ENCODE results near the gene TOMT.
"Not testable (repeated sequence)": the region's sequence is repeated elsewhere in the genome, so short reads cannot be mapped to it uniquely, and the experiment has no call there.

The TOMT gene

GRCh38 chr11:72150882-72151281, 45.2 kb downstream of the TOMT start:
- no peak overlapping the region for H2BK5ac ChIP-seq (ENCODE audit: low read depth, low read length, poor library complexity)
- H2AK5ac ChIP-seq (ENCODE audit: low read length): no peak overlapping the region
- H3K79me2 ChIP-seq (ENCODE audit: control insufficient read depth, insufficient read depth, low read length, poor library complexity): no peaks in the 10 kb centered on the region
- H3K4me2 ChIP-seq (ENCODE audit: low read length): no peak overlapping the region
- no peak for DNase-seq
- no peaks in the 10 kb centered on the region for H3K9me3 ChIP-seq (ENCODE audit: insufficient read depth, low read depth, low read length)
- H4K12ac ChIP-seq (ENCODE audit: low read depth, low read length): no peak overlapping the region
- H4K8ac ChIP-seq (ENCODE audit: low read depth, low read length): no peak overlapping the region
- no peak overlapping the region for H3K27ac ChIP-seq (ENCODE audit: low read depth, low read length)
- no peak overlapping the region for H3K14ac ChIP-seq (ENCODE audit: low read length)
- H3K9ac ChIP-seq (ENCODE audit: low read length): no peak overlapping the region
- H3K4ac ChIP-seq (ENCODE audit: low read depth, low read length): no peak overlapping the region
- no peak overlapping the region for H4K91ac ChIP-seq (ENCODE audit: low read depth, low read length)
- H3K4me3 ChIP-seq (ENCODE audit: low read depth, low read length): no peak overlapping the region
- no peak overlapping the region for H2BK120ac ChIP-seq (ENCODE audit: insufficient read depth, low read length, poor library complexity)
- no peak overlapping the region for H3K18ac ChIP-seq (ENCODE audit: low read length)
- no peaks in the 10 kb centered on the region for H3K4me1 ChIP-seq (ENCODE audit: control insufficient read depth in 1 of 2, insufficient read depth in 2 of 2, low read length in 2 of 2)
- no peaks in the 10 kb centered on the region for H3K36me3 ChIP-seq (ENCODE audit: control insufficient read depth in 1 of 2, insufficient read depth in 2 of 2, low read length in 2 of 2)
- no peaks in the 10 kb centered on the region for H3K27me3 ChIP-seq (ENCODE audit: insufficient read depth, low read length)
- no peaks in the 10 kb centered on the region for H3K79me1 ChIP-seq (ENCODE audit: low read length)
- no peak overlapping the region for H2BK12ac ChIP-seq (ENCODE audit: low read length)
- WGBS (ENCODE audit: extremely low coverage, insufficient coverage, insufficient read length): no CpG with 5 or more reads among the region's 4 CpGs
- no peak overlapping the region for H3K23ac ChIP-seq (ENCODE audit: low read length)
- H2AFZ ChIP-seq (ENCODE audit: insufficient read depth, low read length, poor library complexity): no peak overlapping the region

- H3K4me3 ChIP-seq (ENCODE audit: low read depth, low read length); H3K14ac ChIP-seq (ENCODE audit: low read length); H2BK12ac ChIP-seq (ENCODE audit: low read length); H4K8ac ChIP-seq (ENCODE audit: low read depth, low read length); H3K79me2 ChIP-seq (ENCODE audit: control insufficient read depth, insufficient read depth, low read length, poor library complexity); H3K36me3 ChIP-seq (ENCODE audit: control insufficient read depth in 1 of 2, insufficient read depth in 2 of 2, low read length in 2 of 2); H3K27me3 ChIP-seq (ENCODE audit: insufficient read depth, low read length); H3K18ac ChIP-seq (ENCODE audit: low read length); H3K4me1 ChIP-seq (ENCODE audit: control insufficient read depth in 1 of 2, insufficient read depth in 2 of 2, low read length in 2 of 2); H2AFZ ChIP-seq (ENCODE audit: insufficient read depth, low read length, poor library complexity); H4K12ac ChIP-seq (ENCODE audit: low read depth, low read length); DNase-seq; H3K9ac ChIP-seq (ENCODE audit: low read length); H3K4ac ChIP-seq (ENCODE audit: low read depth, low read length); H3K23ac ChIP-seq (ENCODE audit: low read length); H2BK5ac ChIP-seq (ENCODE audit: low read depth, low read length, poor library complexity); H3K4me2 ChIP-seq (ENCODE audit: low read length); H3K9me3 ChIP-seq (ENCODE audit: insufficient read depth, low read depth, low read length); H2BK120ac ChIP-seq (ENCODE audit: insufficient read depth, low read length, poor library complexity); H3K79me1 ChIP-seq (ENCODE audit: low read length); H3K27ac ChIP-seq (ENCODE audit: low read depth, low read length); H2AK5ac ChIP-seq (ENCODE audit: low read length); H4K91ac ChIP-seq (ENCODE audit: low read depth, low read length): not testable (repeated sequence)
- WGBS (ENCODE audit: extremely low coverage, insufficient coverage, insufficient read length): no CpG with 5 or more reads among the region's 6 CpGs
Measured at GRCh38 chr11:72153874-72154273, 48.1 kb downstream of the TOMT start.

DNA sequence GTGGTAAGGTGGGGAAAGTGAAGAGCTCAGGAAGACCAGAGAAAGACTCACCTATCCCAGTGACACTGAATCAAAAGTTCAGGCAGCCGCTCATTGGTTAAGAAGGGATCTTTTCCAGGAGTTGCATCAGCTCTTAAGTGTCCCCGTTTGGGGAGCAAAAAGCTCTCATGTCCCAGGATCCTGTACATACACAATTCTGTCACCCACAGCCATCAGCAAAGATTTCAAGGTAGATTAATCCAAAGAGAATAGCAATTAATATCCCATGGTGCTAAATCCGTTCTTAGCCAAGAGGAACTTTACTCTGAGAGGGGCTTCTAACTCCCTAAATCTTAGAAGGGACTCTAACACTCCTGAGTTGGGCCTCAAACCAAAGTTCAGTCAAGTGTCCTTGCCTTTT, 49.1 kb downstream of the TOMT start:
- H3K79me2 ChIP-seq (ENCODE audit: control insufficient read depth, insufficient read depth, low read length, poor library complexity): no peaks in the 10 kb centered on the region
- no peaks in the 10 kb centered on the region for H3K36me3 ChIP-seq (ENCODE audit: control insufficient read depth in 1 of 2, insufficient read depth in 2 of 2, low read length in 2 of 2)
- no CpG with 5 or more reads among the region's 3 CpGs for WGBS (ENCODE audit: extremely low coverage, insufficient coverage, insufficient read length)
- no peak overlapping the region for H2BK5ac ChIP-seq (ENCODE audit: low read depth, low read length, poor library complexity)
- no peak overlapping the region for H3K4me2 ChIP-seq (ENCODE audit: low read length)
- H3K4me3 ChIP-seq (ENCODE audit: low read depth, low read length): no peak overlapping the region
- no peaks in the 10 kb centered on the region for H3K27me3 ChIP-seq (ENCODE audit: insufficient read depth, low read length)
- H3K4ac ChIP-seq (ENCODE audit: low read depth, low read length): no peak overlapping the region
- no peak for DNase-seq
- no peak overlapping the region for H2BK120ac ChIP-seq (ENCODE audit: insufficient read depth, low read length, poor library complexity)
- no peaks in the 10 kb centered on the region for H3K79me1 ChIP-seq (ENCODE audit: low read length)
- no peak overlapping the region for H3K27ac ChIP-seq (ENCODE audit: low read depth, low read length)
- no peak overlapping the region for H3K14ac ChIP-seq (ENCODE audit: low read length)
- no peak overlapping the region for H4K8ac ChIP-seq (ENCODE audit: low read depth, low read length)
- H3K4me1 ChIP-seq (ENCODE audit: control insufficient read depth in 1 of 2, insufficient read depth in 2 of 2, low read length in 2 of 2): no peaks in the 10 kb centered on the region
- H3K23ac ChIP-seq (ENCODE audit: low read length): no peak overlapping the region
- no peak overlapping the region for H2AFZ ChIP-seq (ENCODE audit: insufficient read depth, low read length, poor library complexity)
- no peak overlapping the region for H4K12ac ChIP-seq (ENCODE audit: low read depth, low read length)
- no peak overlapping the region for H2BK12ac ChIP-seq (ENCODE audit: low read length)
- H3K9me3 ChIP-seq (ENCODE audit: insufficient read depth, low read depth, low read length): no peaks in the 10 kb centered on the region
- no peak overlapping the region for H3K18ac ChIP-seq (ENCODE audit: low read length)
- no peak overlapping the region for H4K91ac ChIP-seq (ENCODE audit: low read depth, low read length)
- no peak overlapping the region for H3K9ac ChIP-seq (ENCODE audit: low read length)
- H2AK5ac ChIP-seq (ENCODE audit: low read length): no peak overlapping the region

- Histone ChIP-seq H4K91ac (ENCODE audit: low read depth, low read length) (no peak overlapping the region), H3K79me1 (ENCODE audit: low read length) (no peaks in the 10 kb centered on the region), H3K4me1 (ENCODE audit: control insufficient read depth in 1 of 2, insufficient read depth in 2 of 2, low read length in 2 of 2) (no peaks in the 10 kb centered on the region), H3K4me3 (ENCODE audit: low read depth, low read length) (no peak overlapping the region), H3K27ac (ENCODE audit: low read depth, low read length) (no peak overlapping the region), H3K36me3 (ENCODE audit: control insufficient read depth in 1 of 2, insufficient read depth in 2 of 2, low read length in 2 of 2) (no peaks in the 10 kb centered on the region), H4K12ac (ENCODE audit: low read depth, low read length) (no peak overlapping the region), H3K4ac (ENCODE audit: low read depth, low read length) (no peak overlapping the region), H3K23ac (ENCODE audit: low read length) (no peak overlapping the region), H3K27me3 (ENCODE audit: insufficient read depth, low read length) (no peaks in the 10 kb centered on the region), H4K8ac (ENCODE audit: low read depth, low read length) (no peak overlapping the region), H2BK5ac (ENCODE audit: low read depth, low read length, poor library complexity) (no peak overlapping the region), H3K9ac (ENCODE audit: low read length) (no peak overlapping the region), H3K4me2 (ENCODE audit: low read length) (no peak overlapping the region), H2BK12ac (ENCODE audit: low read length) (no peak overlapping the region), H3K79me2 (ENCODE audit: control insufficient read depth, insufficient read depth, low read length, poor library complexity) (no peaks in the 10 kb centered on the region), H2BK120ac (ENCODE audit: insufficient read depth, low read length, poor library complexity) (no peak overlapping the region), H3K14ac (ENCODE audit: low read length) (no peak overlapping the region), H3K9me3 (ENCODE audit: insufficient read depth, low read depth, low read length) (no peaks in the 10 kb centered on the region), H2AK5ac (ENCODE audit: low read length) (no peak overlapping the region), H3K18ac (ENCODE audit: low read length) (no peak overlapping the region), H2AFZ (ENCODE audit: insufficient read depth, low read length, poor library complexity) (no peak overlapping the region)
- no CpG with 5 or more reads among the region's 4 CpGs for WGBS (ENCODE audit: extremely low coverage, insufficient coverage, insufficient read length)
- DNase-seq: no peak
Measured at GRCh38 chr11:72155751-72156150, 50.0 kb downstream of the TOMT start.
